Memory B cell (primary cell): Measurements from ENCODE around the gene SOX1.

Experiments used
- ATAC-seq: fragments of 150-1000 bp; cut with Tn5 transposase; 2 replicates; pipeline ENCODE4 v1.10.0; 2021; ENCODE audit warnings: low read depth, mild to moderate bottlenecking, moderate library complexity
- DNase-seq, 2 donors: peaks; one replicate each; pipeline ENCODE4 v3.0.0; 2022; ENCODE audit warnings: low spot score in 2 of 2
- H3K27ac Mint-ChIP-seq: one replicate; pipeline ENCODE4 v1.8.0; 2022; ENCODE audit warnings: mild to moderate bottlenecking, moderate library complexity, mixed read lengths
- H3K27me3 Mint-ChIP-seq: one replicate; pipeline ENCODE4 v1.8.0; 2022; ENCODE audit warnings: mixed read lengths
- H3K36me3 Mint-ChIP-seq: one replicate; pipeline ENCODE4 v1.8.0; 2022; ENCODE audit warnings: mild to moderate bottlenecking, mixed read lengths
- H3K4me1 Mint-ChIP-seq: one replicate; pipeline ENCODE4 v1.8.0; 2022; ENCODE audit warnings: mixed read lengths
- H3K4me3 Mint-ChIP-seq: one replicate; pipeline ENCODE4 v1.8.0; 2022; ENCODE audit warnings: mild to moderate bottlenecking, moderate library complexity, mixed read lengths
- H3K9me3 Mint-ChIP-seq: one replicate; pipeline ENCODE4 v1.8.0; 2022; ENCODE audit warnings: mixed read lengths

The SOX1 gene

GRCh38 chr13:112101360-112101930, 34.5 kb downstream of the SOX1 start:
- peaks cover 5% of the 10 kb centered on the region for H3K27me3 Mint-ChIP-seq
- no peak overlapping the region for H3K4me3 Mint-ChIP-seq
- H3K27ac Mint-ChIP-seq: no peak overlapping the region
- ATAC-seq: no peak
- H3K9me3 Mint-ChIP-seq: no peaks in the 10 kb centered on the region
- no peaks in the 10 kb centered on the region for H3K36me3 Mint-ChIP-seq
- no peaks in the 10 kb centered on the region for H3K4me1 Mint-ChIP-seq
- DNase-seq: no peak

GRCh38 chr13:112102243-112102642, 35.3 kb downstream of the SOX1 start:
- DNase-seq (no peak), ATAC-seq (no peak)
- Mint-ChIP-seq H3K9me3 (no peaks in the 10 kb centered on the region), H3K36me3 (no peaks in the 10 kb centered on the region), H3K4me1 (no peaks in the 10 kb centered on the region), H3K4me3 (no peak overlapping the region), H3K27me3 (peaks cover 3% of the 10 kb centered on the region), H3K27ac (no peak overlapping the region)

- ATAC-seq: no peak
- no peak overlapping the region for H3K4me3 Mint-ChIP-seq
Observed at GRCh38 chr13:112103260-112103838, 36.4 kb downstream of the SOX1 start.

GRCh38 chr13:112103961-112104880, 37.3 kb downstream of the SOX1 start:
- ATAC-seq (no peak), DNase-seq (no peak)
- H3K36me3 Mint-ChIP-seq: no peaks in the 10 kb centered on the region
- no peak overlapping the region for H3K4me3 Mint-ChIP-seq
- no peaks in the 10 kb centered on the region for H3K4me1 Mint-ChIP-seq
- H3K27me3 Mint-ChIP-seq: peaks cover 10% of the 10 kb centered on the region
- H3K27ac Mint-ChIP-seq: no peak overlapping the region
- no peaks in the 10 kb centered on the region for H3K9me3 Mint-ChIP-seq

More at GRCh38 chr13:112103260-112103838, 36.4 kb downstream of the SOX1 start:
- DNase-seq: no peak
- H3K27me3 Mint-ChIP-seq: peaks cover 7% of the 10 kb centered on the region
- no peaks in the 10 kb centered on the region for H3K9me3 Mint-ChIP-seq
- H3K36me3 Mint-ChIP-seq: no peaks in the 10 kb centered on the region
- H3K27ac Mint-ChIP-seq: no peak overlapping the region
- no peaks in the 10 kb centered on the region for H3K4me1 Mint-ChIP-seq

- Mint-ChIP-seq H3K27ac (no peak overlapping the region), H3K27me3 (peaks cover 10% of the 10 kb centered on the region)
Observed at GRCh38 chr13:112104881-112105234, 37.9 kb downstream of the SOX1 start.

GRCh38 chr13:112105244-112105681, 38.3 kb downstream of the SOX1 start:
- no peak overlapping the region for H3K27ac Mint-ChIP-seq
- H3K9me3 Mint-ChIP-seq: no peaks in the 10 kb centered on the region
- no peak for DNase-seq
- H3K36me3 Mint-ChIP-seq: no peaks in the 10 kb centered on the region
- H3K4me3 Mint-ChIP-seq: no peak overlapping the region
- no peaks in the 10 kb centered on the region for H3K4me1 Mint-ChIP-seq
- no peak for ATAC-seq
- H3K27me3 Mint-ChIP-seq: peaks cover 10% of the 10 kb centered on the region

More at GRCh38 chr13:112104881-112105234, 37.9 kb downstream of the SOX1 start:
- ATAC-seq (no peak), DNase-seq (no peak)
- Mint-ChIP-seq H3K4me3 (no peak overlapping the region), H3K36me3 (no peaks in the 10 kb centered on the region), H3K4me1 (no peaks in the 10 kb centered on the region), H3K9me3 (no peaks in the 10 kb centered on the region)

- Mint-ChIP-seq H3K4me3 (no peak overlapping the region), H3K9me3 (no peaks in the 10 kb centered on the region), H3K4me1 (no peaks in the 10 kb centered on the region), H3K27me3 (peaks cover 9% of the 10 kb centered on the region), H3K27ac (no peak overlapping the region), H3K36me3 (no peaks in the 10 kb centered on the region)
- DNase-seq (no peak), ATAC-seq (no peak)
Observed at GRCh38 chr13:112105892-112106291, 38.9 kb downstream of the SOX1 start.

- H3K4me1 Mint-ChIP-seq: no peaks in the 10 kb centered on the region
- DNase-seq (no peak), ATAC-seq (no peak)
- no peak overlapping the region for H3K27ac Mint-ChIP-seq
- H3K36me3 Mint-ChIP-seq: no peaks in the 10 kb centered on the region
- no peaks in the 10 kb centered on the region for H3K9me3 Mint-ChIP-seq
- no peak overlapping the region for H3K4me3 Mint-ChIP-seq
- peaks cover 9% of the 10 kb centered on the region for H3K27me3 Mint-ChIP-seq
Observed at GRCh38 chr13:112106478-112107141, 39.7 kb downstream of the SOX1 start.

GRCh38 chr13:112107289-112107688, 40.3 kb downstream of the SOX1 start:
- H3K27ac Mint-ChIP-seq: no peak overlapping the region
- no peaks in the 10 kb centered on the region for H3K4me1 Mint-ChIP-seq
- H3K9me3 Mint-ChIP-seq: no peaks in the 10 kb centered on the region
- no peaks in the 10 kb centered on the region for H3K36me3 Mint-ChIP-seq
- DNase-seq (no peak), ATAC-seq (no peak)
- H3K27me3 Mint-ChIP-seq: peaks cover 9% of the 10 kb centered on the region
- H3K4me3 Mint-ChIP-seq: no peak overlapping the region

- DNase-seq (no peak), ATAC-seq (no peak)
- Mint-ChIP-seq H3K27me3 (peaks cover 9% of the 10 kb centered on the region), H3K27ac (no peak overlapping the region), H3K4me3 (no peak overlapping the region), H3K36me3 (no peaks in the 10 kb centered on the region), H3K4me1 (no peaks in the 10 kb centered on the region), H3K9me3 (no peaks in the 10 kb centered on the region)
Observed at GRCh38 chr13:112110479-112110878, 43.5 kb downstream of the SOX1 start.

- no peak overlapping the region for H3K27ac Mint-ChIP-seq
Observed at GRCh38 chr13:112111239-112111857, 44.4 kb downstream of the SOX1 start.

GRCh38 chr13:112112534-112113276, 45.8 kb downstream of the SOX1 start:
- Mint-ChIP-seq H3K36me3 (no peaks in the 10 kb centered on the region), H3K27ac (no peak overlapping the region), H3K4me3 (no peak overlapping the region), H3K27me3 (peaks cover 4% of the 10 kb centered on the region), H3K4me1 (no peaks in the 10 kb centered on the region), H3K9me3 (no peaks in the 10 kb centered on the region)
- ATAC-seq (no peak), DNase-seq (no peak)

More at GRCh38 chr13:112111239-112111857, 44.4 kb downstream of the SOX1 start:
- Mint-ChIP-seq H3K27me3 (peaks cover 8% of the 10 kb centered on the region), H3K4me1 (no peaks in the 10 kb centered on the region), H3K9me3 (no peaks in the 10 kb centered on the region), H3K4me3 (no peak overlapping the region), H3K36me3 (no peaks in the 10 kb centered on the region)
- ATAC-seq: no peak
- no peak for DNase-seq

- Mint-ChIP-seq H3K4me3 (no peak overlapping the region), H3K27ac (no peak overlapping the region), H3K4me1 (no peaks in the 10 kb centered on the region), H3K27me3 (peaks cover 3% of the 10 kb centered on the region), H3K36me3 (no peaks in the 10 kb centered on the region), H3K9me3 (no peaks in the 10 kb centered on the region)
- ATAC-seq (no peak), DNase-seq (no peak)
Observed at GRCh38 chr13:112113348-112113747, 46.4 kb downstream of the SOX1 start.
